ENCODE data around the gene NAALADL2. TPM values are rescaled to one million over a fixed set of nuclear protein-coding genes. Genes with fewer than 3 reads are reported as not detected.
"Not testable (repeated sequence)": the region's sequence is repeated elsewhere in the genome, so short reads cannot be mapped to it uniquely, and the experiment has no call there.

The NAALADL2 gene
- total RNA-seq, 1 experiment from 2014 or later = 1.9 TPM

DNA sequence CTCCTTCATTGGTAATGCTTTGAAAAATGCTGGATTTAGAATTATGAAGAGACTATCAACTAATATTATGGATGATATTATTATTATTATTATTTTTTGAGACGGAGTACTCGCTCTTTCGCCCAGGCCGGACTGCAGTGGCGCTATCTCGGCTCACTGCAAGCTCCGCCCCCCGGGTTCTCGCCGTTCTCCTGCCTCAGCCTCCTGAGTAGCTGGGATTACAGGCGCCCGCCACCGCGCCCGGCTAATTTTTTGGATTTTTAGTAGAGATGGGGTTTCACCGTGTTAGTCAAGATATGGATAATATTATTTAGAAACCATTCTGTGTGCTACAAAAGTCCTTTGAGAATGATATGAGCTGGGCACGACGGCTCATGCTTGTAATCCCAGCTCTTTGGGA lies 512.1 kb downstream of the NAALADL2 start:
- H3K36me3 ChIP-seq (ENCODE audit: low read depth, low read length); H3F3A ChIP-seq (ENCODE audit: low read length, unreplicated experiment); H3K4me2 ChIP-seq (ENCODE audit: low read length); CTCF ChIA-PET; H3K27ac ChIP-seq (ENCODE audit: low read length); intact Hi-C loops (cut with micrococcal nuclease); H3K9me3 ChIP-seq (ENCODE audit: low read length); H3K4me1 ChIP-seq (ENCODE audit: insufficient read depth, low read length); BruUV-seq (replicated peaks); H3K4me3 ChIP-seq (ENCODE audit: low read length); ATAC-seq; H2AFZ ChIP-seq (ENCODE audit: low read length); H3K9ac ChIP-seq (ENCODE audit: low read length); H3K9me2 ChIP-seq (replicated peaks; ENCODE audit: low read length); POLR2A ChIA-PET (ENCODE audit: unreplicated experiment); H3K27me3 ChIP-seq (ENCODE audit: low read length); H3K79me2 ChIP-seq (ENCODE audit: low read length); H4K20me1 ChIP-seq (ENCODE audit: low read length); DNase-seq: not testable (repeated sequence)

DNA sequence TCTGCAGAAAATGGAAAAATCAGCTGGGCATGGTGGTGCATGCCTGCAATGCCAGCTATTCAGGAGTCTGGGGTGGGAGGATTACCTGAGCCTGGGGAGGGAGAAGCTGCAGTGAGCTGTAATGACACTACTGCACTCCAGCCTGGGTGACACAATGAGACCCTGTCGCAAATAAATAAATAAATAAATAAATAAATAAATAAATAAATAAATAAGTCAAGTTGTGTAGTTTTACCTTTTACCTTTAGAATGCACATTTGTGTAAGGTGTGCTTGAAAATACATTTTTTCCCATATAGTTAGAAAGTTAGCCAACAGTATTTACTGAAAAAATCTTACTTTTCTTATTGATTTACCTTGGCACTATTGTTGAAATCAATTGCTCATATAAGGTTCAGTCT lies 515.6 kb downstream of the NAALADL2 start:
- Histone ChIP-seq H3K4me2 (ENCODE audit: low read length) (no peak overlapping the region), H3K4me1 (ENCODE audit: insufficient read depth, low read length) (no peaks in the 10 kb centered on the region), H3F3A (ENCODE audit: low read length, unreplicated experiment) (no peaks in the 10 kb centered on the region), H3K9me3 (ENCODE audit: low read length) (no peaks in the 10 kb centered on the region), H3K4me3 (ENCODE audit: low read length) (no peak overlapping the region), H3K9me2 (replicated peaks; ENCODE audit: low read length) (no peaks in the 10 kb centered on the region), H2AFZ (ENCODE audit: low read length) (no peak overlapping the region), H3K79me2 (ENCODE audit: low read length) (no peaks in the 10 kb centered on the region), H3K27ac (ENCODE audit: low read length) (no peak overlapping the region), H4K20me1 (ENCODE audit: low read length) (no peaks in the 10 kb centered on the region), H3K27me3 (ENCODE audit: low read length) (no peaks in the 10 kb centered on the region), H3K36me3 (ENCODE audit: low read depth, low read length) (no peaks in the 10 kb centered on the region), H3K9ac (ENCODE audit: low read length) (no peak overlapping the region)
- ChIA-PET CTCF (no interaction called here), POLR2A (ENCODE audit: unreplicated experiment) (no interaction called here)
- DNase-seq (no peak), ATAC-seq (no peak)
- BruUV-seq (replicated peaks) = no TSS peak
- TF ChIP-seq EZH2phosphoT487 (IDR thresholded peaks at IDR 0.05; ENCODE audit: borderline replicate concordance, low read length) = no peak
- no peak for TF ChIP-seq EZH2 (IDR thresholded peaks at IDR 0.05; ENCODE audit: low read length, unreplicated experiment)
- TF ChIP-seq, protein P1, sequence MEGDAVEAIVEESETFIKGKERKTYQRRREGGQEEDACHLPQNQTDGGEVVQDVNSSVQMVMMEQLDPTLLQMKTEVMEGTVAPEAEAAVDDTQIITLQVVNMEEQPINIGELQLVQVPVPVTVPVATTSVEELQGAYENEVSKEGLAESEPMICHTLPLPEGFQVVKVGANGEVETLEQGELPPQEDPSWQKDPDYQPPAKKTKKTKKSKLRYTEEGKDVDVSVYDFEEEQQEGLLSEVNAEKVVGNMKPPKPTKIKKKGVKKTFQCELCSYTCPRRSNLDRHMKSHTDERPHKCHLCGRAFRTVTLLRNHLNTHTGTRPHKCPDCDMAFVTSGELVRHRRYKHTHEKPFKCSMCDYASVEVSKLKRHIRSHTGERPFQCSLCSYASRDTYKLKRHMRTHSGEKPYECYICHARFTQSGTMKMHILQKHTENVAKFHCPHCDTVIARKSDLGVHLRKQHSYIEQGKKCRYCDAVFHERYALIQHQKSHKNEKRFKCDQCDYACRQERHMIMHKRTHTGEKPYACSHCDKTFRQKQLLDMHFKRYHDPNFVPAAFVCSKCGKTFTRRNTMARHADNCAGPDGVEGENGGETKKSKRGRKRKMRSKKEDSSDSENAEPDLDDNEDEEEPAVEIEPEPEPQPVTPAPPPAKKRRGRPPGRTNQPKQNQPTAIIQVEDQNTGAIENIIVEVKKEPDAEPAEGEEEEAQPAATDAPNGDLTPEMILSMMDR (conservative IDR thresholded peaks at IDR 0.05; ENCODE audit: low read depth, low read length) = no peak
- intact Hi-C loops (cut with micrococcal nuclease) = no loop called here

DNA sequence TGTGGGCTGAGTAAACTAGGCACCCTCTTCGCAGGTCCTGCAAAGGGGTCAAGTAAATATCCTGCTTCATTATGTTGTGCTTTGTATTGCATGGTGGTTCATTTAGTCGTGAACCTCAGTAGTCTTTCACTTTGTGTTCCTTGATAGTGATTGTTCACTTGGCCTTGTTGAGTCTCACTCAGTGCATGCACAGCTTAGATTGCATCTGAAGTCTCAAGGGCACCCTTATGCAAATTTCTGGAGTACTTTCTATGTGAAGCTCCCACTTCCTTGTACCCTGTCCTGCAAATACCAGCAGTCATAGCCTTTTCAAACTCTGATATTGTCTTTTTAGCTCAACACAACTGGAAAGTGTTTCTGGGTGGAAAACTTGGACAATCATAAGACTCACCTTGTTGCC lies 519.2 kb downstream of the NAALADL2 start:
- intact Hi-C loops (cut with micrococcal nuclease) = no loop called here
- no peaks in the 10 kb centered on the region for H3K9me2 ChIP-seq (replicated peaks; ENCODE audit: low read length)
- H2AFZ ChIP-seq (ENCODE audit: low read length) = no peak overlapping the region
- no peak overlapping the region for H3K4me3 ChIP-seq (ENCODE audit: low read length)
- H3K27me3 ChIP-seq (ENCODE audit: low read length) = no peaks in the 10 kb centered on the region
- H3K9me3 ChIP-seq (ENCODE audit: low read length) = no peaks in the 10 kb centered on the region
- no peak overlapping the region for H3K27ac ChIP-seq (ENCODE audit: low read length)
- H3K4me1 ChIP-seq (ENCODE audit: insufficient read depth, low read length) = no peaks in the 10 kb centered on the region
- no peak for ATAC-seq
- TF ChIP-seq EZH2 (IDR thresholded peaks at IDR 0.05; ENCODE audit: low read length, unreplicated experiment) = no peak
- TF ChIP-seq, protein P1 (conservative IDR thresholded peaks at IDR 0.05; ENCODE audit: low read depth, low read length) = no peak
- no peak for TF ChIP-seq EZH2phosphoT487 (IDR thresholded peaks at IDR 0.05; ENCODE audit: borderline replicate concordance, low read length)
- ChIA-PET CTCF (no interaction called here), POLR2A (ENCODE audit: unreplicated experiment) (no interaction called here)
- H4K20me1 ChIP-seq (ENCODE audit: low read length) = no peaks in the 10 kb centered on the region
- H3K9ac ChIP-seq (ENCODE audit: low read length) = no peak overlapping the region
- no peaks in the 10 kb centered on the region for H3F3A ChIP-seq (ENCODE audit: low read length, unreplicated experiment)
- H3K36me3 ChIP-seq (ENCODE audit: low read depth, low read length) = no peaks in the 10 kb centered on the region
- H3K4me2 ChIP-seq (ENCODE audit: low read length) = no peak overlapping the region
- no TSS peak for BruUV-seq (replicated peaks)
- DNase-seq = no peak
- H3K79me2 ChIP-seq (ENCODE audit: low read length) = no peaks in the 10 kb centered on the region
